Stomach (tissue), 9 donors: ENCODE results near the gene KLHL29. TPM values are rescaled to one million over a fixed set of nuclear protein-coding genes. Genes with fewer than 3 reads are reported as not detected.

Source experiments
- DNase-seq, 2 donors: peaks; one replicate each; pipeline versions ENCODE4 v3.0.0 to v3.0.0-alpha.2; 2013 to 2019
- H3K27ac ChIP-seq, 5 donors: fragments of 200-600 bp in 4 of 5; sonication (generic) in 4 of 5; one replicate each; pipeline ENCODE4 v1.5.1; 2013 to 2019; ENCODE audit warnings: mild to moderate bottlenecking in 1 of 5, moderate library complexity in 1 of 5
- H3K27me3 ChIP-seq, 3 donors: fragments of 200-600 bp; sonication (generic); one replicate each; pipeline ENCODE4 v1.5.1; 2017 to 2019; ENCODE audit warnings: mixed run types in 1 of 3
- H3K36me3 ChIP-seq, 4 donors: fragments of 200-600 bp; sonication (generic); 1 replicate in 3 of 4; 2 replicates in 1 of 4; pipeline ENCODE4 v1.5.1; 2016 to 2019
- H3K4me1 ChIP-seq, 4 donors: fragments of 200-600 bp; sonication (generic); one replicate each; pipeline ENCODE4 v1.5.1; 2016 to 2019
- H3K4me3 ChIP-seq, 4 donors: fragments of 200-600 bp; sonication (generic) in 3 of 4; one replicate each; pipeline ENCODE4 v1.5.1; 2016 to 2019; ENCODE audit warnings: mild to moderate bottlenecking in 1 of 4
- H3K9me3 ChIP-seq, 4 donors: fragments of 200-600 bp; sonication (generic); one replicate each; pipeline ENCODE4 v1.5.1; 2016 to 2019
- EP300 ChIP-seq: sonication (generic); formaldehyde crosslinking; IDR thresholded peaks from one replicate; pipeline ENCODE4 v1.6.1; 2017; ENCODE audit warnings: antibody characterized with exemption
- POLR2A ChIP-seq, 4 donors: fragments of 450-650 bp; IDR thresholded peaks; one replicate each; pipeline ENCODE4 v1.6.1; 2016; ENCODE audit warnings: antibody characterized with exemption in 4 of 4, control low read depth in 2 of 4, mild to moderate bottlenecking in 1 of 4, moderate library complexity in 1 of 4
- POLR2AphosphoS5 ChIP-seq, 3 donors: sonication (generic); formaldehyde crosslinking; IDR thresholded peaks; one replicate each; pipeline ENCODE4 v1.6.1; 2016; ENCODE audit warnings: antibody characterized with exemption in 3 of 3
- WGBS, 5 donors: extraction: QIAGEN DNeasy Blood & Tissue Kit in 3 of 5; methylation state at CpG; one replicate each; pipeline versions ENCODE4 v1.1.5 to v1.1.7; 2013 to 2018; 5-methylcytosine and 5-hydroxymethylcytosine counted together
- intact Hi-C: fragments of 100-400 bp; cut with DNase I; formaldehyde crosslinking; loops from one replicate; pipeline ENCODE4 v1.15.1; 2023; ENCODE audit warnings: low total_unique reads
- polyA plus RNA-seq, 3 donors: library from polyadenylated mRNA; stranded (reverse); fragments of 200-250 nt; gene quantifications; one replicate each; pipeline ENCODE4 v1.2.3, GENCODE V29; 2013
- total RNA-seq, 5 donors: library from RNA; depleted of rRNA; stranded (reverse); fragments of >200 nt; gene quantifications; one replicate each; pipeline versions ENCODE4 v1.1.0 to v1.2.3, GENCODE V29; 2014 to 2016
- TF ChIP-seq, protein P1 (sequence below), 7 experiments: fragments of 450-650 bp in 4 of 7; fragments of 200-600 bp in 3 of 7; sonication (generic) in 3 of 7; IDR thresholded peaks; one replicate each; pipeline ENCODE4 v1.5.1; 2016 to 2019; ENCODE audit warnings: antibody characterized with exemption in 7 of 7, control low read depth in 2 of 7, mild to moderate bottlenecking in 1 of 7
- donor health status: healthy with polysubstance abuse.
- donor health status: Bipolar disorder and iron deficiency.
- donor health status: healthy.

The KLHL29 gene
- total and polyA plus RNA-seq, 8 donors = under 0.01 to 6.6 (median 1.3) TPM

DNA sequence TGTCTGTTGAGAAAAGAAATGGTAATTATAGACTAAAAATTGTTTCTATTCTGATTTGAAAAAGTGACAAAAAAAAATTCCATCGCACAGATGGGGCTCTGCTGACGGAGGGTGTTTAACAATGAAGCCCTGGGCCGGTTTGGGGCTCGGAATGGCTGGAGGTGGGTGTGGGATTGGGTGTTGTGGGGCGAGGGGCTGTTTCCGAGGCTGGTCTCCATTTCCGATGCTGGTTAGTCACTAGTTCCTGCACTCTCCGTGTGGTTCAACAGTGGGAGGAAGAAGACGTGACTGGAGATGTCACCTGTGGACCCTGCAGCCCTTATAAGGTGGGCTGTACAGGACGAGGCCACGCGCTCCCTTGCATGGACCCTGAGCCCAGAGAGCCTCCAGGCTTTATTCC, 143.2 kb downstream of the KLHL29 start:
- DNase-seq = no peak
- no peaks in the 10 kb centered on the region for H3K9me3 ChIP-seq
- WGBS, 5 donors = 85 to 91% (median 88%) methylated on average over 12 of the region's 12 CpGs

DNA sequence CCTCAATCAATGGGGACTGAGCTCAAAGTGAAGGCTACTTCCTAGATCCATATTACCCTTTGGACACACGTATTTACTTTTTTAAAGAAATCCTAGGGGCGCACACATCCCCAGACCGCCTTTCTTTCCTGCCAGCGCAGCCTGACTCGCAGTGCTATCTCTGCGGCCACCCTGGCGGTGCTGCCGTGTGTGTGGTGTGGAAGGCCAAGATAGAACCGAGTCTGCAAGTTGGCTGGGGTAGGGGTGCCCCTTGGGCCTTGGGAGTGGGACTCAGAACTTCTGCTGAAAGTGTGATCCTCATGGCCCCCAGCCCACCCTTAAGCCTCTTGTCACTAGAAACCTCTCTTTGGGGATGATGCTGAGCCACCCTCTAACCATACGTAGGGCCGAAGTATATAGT, 143.7 kb downstream of the KLHL29 start:
- H3K4me1 ChIP-seq = peaks cover 0 to 42% (median 21%) of the 10 kb centered on the region in 4 donors
- no peaks in the 10 kb centered on the region for H3K27me3 ChIP-seq
- H3K9me3 ChIP-seq = no peaks in the 10 kb centered on the region
- H3K27ac ChIP-seq = no peak overlapping the region
- intact Hi-C loops = no loop called here
- TF ChIP-seq POLR2A (IDR thresholded peaks at IDR 0.05) (no peak), EP300 (no peak), POLR2AphosphoS5 (IDR thresholded peaks at IDR 0.05) (no peak)
- TF ChIP-seq, protein P1, sequence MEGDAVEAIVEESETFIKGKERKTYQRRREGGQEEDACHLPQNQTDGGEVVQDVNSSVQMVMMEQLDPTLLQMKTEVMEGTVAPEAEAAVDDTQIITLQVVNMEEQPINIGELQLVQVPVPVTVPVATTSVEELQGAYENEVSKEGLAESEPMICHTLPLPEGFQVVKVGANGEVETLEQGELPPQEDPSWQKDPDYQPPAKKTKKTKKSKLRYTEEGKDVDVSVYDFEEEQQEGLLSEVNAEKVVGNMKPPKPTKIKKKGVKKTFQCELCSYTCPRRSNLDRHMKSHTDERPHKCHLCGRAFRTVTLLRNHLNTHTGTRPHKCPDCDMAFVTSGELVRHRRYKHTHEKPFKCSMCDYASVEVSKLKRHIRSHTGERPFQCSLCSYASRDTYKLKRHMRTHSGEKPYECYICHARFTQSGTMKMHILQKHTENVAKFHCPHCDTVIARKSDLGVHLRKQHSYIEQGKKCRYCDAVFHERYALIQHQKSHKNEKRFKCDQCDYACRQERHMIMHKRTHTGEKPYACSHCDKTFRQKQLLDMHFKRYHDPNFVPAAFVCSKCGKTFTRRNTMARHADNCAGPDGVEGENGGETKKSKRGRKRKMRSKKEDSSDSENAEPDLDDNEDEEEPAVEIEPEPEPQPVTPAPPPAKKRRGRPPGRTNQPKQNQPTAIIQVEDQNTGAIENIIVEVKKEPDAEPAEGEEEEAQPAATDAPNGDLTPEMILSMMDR (IDR thresholded peaks at IDR 0.05) = no peak
- H3K4me3 ChIP-seq = no peak overlapping the region
- H3K36me3 ChIP-seq = no peaks in the 10 kb centered on the region
- 76 to 88% (median 80%) methylated on average over 11 of the region's 11 CpGs for WGBS, 5 donors
- no peak for DNase-seq

More for the DNA sequence above, 143.2 kb downstream of the KLHL29 start:
- intact Hi-C loops = no loop called here
- Histone ChIP-seq H3K4me1 (peaks cover 0 to 41% (median 24%) of the 10 kb centered on the region in 4 donors), H3K27ac (no peak overlapping the region), H3K27me3 (no peaks in the 10 kb centered on the region), H3K36me3 (no peaks in the 10 kb centered on the region), H3K4me3 (no peak overlapping the region)
- no peak for TF ChIP-seq EP300
- TF ChIP-seq, protein P1 (IDR thresholded peaks at IDR 0.05) = no peak
- no peak for TF ChIP-seq POLR2AphosphoS5 (IDR thresholded peaks at IDR 0.05)
- no peak for TF ChIP-seq POLR2A (IDR thresholded peaks at IDR 0.05)

GRCh38 chr2:23529659-23530058, 144.7 kb downstream of the KLHL29 start:
- Histone ChIP-seq H3K9me3 (no peaks in the 10 kb centered on the region), H3K4me3 (no peak overlapping the region), H3K4me1 (peaks cover 0 to 32% (median 13%) of the 10 kb centered on the region in 4 donors), H3K36me3 (no peaks in the 10 kb centered on the region), H3K27ac (no peak overlapping the region), H3K27me3 (no peaks in the 10 kb centered on the region)
- TF ChIP-seq POLR2A (IDR thresholded peaks at IDR 0.05) = no peak
- TF ChIP-seq, protein P1 (IDR thresholded peaks at IDR 0.05) = no peak
- TF ChIP-seq EP300 = no peak
- no peak for TF ChIP-seq POLR2AphosphoS5 (IDR thresholded peaks at IDR 0.05)
- intact Hi-C loops = no loop called here
- no peak for DNase-seq
- 90 to 98% (median 93%) methylated on average over 8 to 11 of the region's 11 CpGs for WGBS, 5 donors

- Histone ChIP-seq H3K36me3 (no peaks in the 10 kb centered on the region), H3K27me3 (no peaks in the 10 kb centered on the region), H3K27ac (no peak overlapping the region), H3K9me3 (no peaks in the 10 kb centered on the region), H3K4me3 (no peak overlapping the region), H3K4me1 (peaks cover 0 to 28% (median 8%) of the 10 kb centered on the region in 4 donors)
- peak in 1 of 2 donors; percentile 38 for DNase-seq
- TF ChIP-seq, protein P1 (IDR thresholded peaks at IDR 0.05) = no peak
- no peak for TF ChIP-seq POLR2AphosphoS5 (IDR thresholded peaks at IDR 0.05)
- WGBS, 5 donors = 82 to 87% (median 84%) methylated on average over 12 of the region's 12 CpGs
- intact Hi-C loops = no loop called here
These were observed 145.4 kb downstream of the KLHL29 start for GRCh38 chr2:23530206-23530908.
